ENCODE results near the gene FAM234A.
"Not testable (repeated sequence)": the region's sequence is repeated elsewhere in the genome, so short reads cannot be mapped to it uniquely, and the experiment has no call there.

DNA sequence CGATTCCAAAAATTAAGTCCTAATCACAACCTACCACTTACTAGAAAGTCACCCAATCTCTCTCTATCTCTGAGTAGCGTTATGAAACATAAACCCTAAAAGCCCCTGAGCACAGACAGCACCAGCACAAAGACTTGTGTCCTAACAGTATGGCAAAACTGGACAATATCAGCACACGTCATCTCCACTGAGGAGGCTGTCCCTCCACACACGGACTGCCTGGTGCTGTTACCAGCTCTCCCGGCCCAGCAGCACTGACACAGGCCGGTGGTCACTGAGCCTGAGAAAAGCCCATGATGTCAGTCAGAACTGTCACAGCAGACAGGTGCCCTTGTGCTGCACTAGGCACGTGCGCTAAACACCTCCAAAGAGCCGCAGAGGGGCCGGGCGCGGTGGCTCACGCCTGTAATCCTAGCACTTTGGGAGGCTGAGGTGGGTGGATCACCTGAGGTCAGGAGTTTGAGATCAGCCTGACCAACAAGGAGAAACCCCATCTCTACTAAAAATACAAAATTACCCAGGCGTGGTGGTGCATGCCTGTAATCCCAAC lies 22.9 kb upstream of the FAM234A start:
- TF ChIP-seq, protein P1, sequence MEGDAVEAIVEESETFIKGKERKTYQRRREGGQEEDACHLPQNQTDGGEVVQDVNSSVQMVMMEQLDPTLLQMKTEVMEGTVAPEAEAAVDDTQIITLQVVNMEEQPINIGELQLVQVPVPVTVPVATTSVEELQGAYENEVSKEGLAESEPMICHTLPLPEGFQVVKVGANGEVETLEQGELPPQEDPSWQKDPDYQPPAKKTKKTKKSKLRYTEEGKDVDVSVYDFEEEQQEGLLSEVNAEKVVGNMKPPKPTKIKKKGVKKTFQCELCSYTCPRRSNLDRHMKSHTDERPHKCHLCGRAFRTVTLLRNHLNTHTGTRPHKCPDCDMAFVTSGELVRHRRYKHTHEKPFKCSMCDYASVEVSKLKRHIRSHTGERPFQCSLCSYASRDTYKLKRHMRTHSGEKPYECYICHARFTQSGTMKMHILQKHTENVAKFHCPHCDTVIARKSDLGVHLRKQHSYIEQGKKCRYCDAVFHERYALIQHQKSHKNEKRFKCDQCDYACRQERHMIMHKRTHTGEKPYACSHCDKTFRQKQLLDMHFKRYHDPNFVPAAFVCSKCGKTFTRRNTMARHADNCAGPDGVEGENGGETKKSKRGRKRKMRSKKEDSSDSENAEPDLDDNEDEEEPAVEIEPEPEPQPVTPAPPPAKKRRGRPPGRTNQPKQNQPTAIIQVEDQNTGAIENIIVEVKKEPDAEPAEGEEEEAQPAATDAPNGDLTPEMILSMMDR (conservative IDR thresholded peaks at IDR 0.05): not testable (repeated sequence)
- TF ChIP-seq ZFX (IDR thresholded peaks at IDR 0.05): not testable (repeated sequence)
